Measurements from ENCODE around the gene MYO1H. TPM values are rescaled to one million over a fixed set of nuclear protein-coding genes. Genes with fewer than 3 reads are reported as not detected.

The MYO1H gene
- total RNA-seq, 4 donors from 2014 or later, result not detected

DNA sequence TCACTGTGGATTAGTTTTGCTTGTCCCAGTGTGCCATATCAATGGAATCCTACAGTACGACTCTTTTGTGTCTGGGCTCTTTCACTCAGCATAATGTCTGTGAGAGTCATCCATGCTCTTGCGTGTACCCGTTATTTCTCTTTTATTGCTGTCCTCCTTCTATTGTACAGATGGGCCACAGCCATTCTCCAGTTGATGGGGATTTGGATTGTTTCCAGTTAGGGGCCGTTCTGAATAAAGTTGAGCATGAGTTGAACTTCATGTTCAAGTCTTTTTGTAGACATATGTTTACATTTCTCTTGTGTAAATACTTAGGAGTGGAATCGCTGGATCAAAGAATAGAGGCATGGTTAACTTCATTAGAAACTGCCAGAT is 38.3 kb downstream of the MYO1H start:
- TF ChIP-seq POLR2AphosphoS5 (IDR thresholded peaks at IDR 0.05) (no peak), EP300 (IDR thresholded peaks at IDR 0.05; ENCODE audit: low read depth) (no peak), POLR2A (IDR thresholded peaks at IDR 0.05) (no peak)
- TF ChIP-seq, protein P1, sequence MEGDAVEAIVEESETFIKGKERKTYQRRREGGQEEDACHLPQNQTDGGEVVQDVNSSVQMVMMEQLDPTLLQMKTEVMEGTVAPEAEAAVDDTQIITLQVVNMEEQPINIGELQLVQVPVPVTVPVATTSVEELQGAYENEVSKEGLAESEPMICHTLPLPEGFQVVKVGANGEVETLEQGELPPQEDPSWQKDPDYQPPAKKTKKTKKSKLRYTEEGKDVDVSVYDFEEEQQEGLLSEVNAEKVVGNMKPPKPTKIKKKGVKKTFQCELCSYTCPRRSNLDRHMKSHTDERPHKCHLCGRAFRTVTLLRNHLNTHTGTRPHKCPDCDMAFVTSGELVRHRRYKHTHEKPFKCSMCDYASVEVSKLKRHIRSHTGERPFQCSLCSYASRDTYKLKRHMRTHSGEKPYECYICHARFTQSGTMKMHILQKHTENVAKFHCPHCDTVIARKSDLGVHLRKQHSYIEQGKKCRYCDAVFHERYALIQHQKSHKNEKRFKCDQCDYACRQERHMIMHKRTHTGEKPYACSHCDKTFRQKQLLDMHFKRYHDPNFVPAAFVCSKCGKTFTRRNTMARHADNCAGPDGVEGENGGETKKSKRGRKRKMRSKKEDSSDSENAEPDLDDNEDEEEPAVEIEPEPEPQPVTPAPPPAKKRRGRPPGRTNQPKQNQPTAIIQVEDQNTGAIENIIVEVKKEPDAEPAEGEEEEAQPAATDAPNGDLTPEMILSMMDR (IDR thresholded peaks at IDR 0.05), result no peak
- 13 to 21% methylated on average over 4 to 5 of the region's 5 CpGs for WGBS, 2 donors (ENCODE audit: low coverage in 1 of 2)
- H3K27me3 ChIP-seq, result peaks cover 3% of the 10 kb centered on the region
- no peaks in the 10 kb centered on the region for H3K9me3 ChIP-seq
- H3K36me3 ChIP-seq, result no peaks in the 10 kb centered on the region
- H3K4me1 ChIP-seq, result peaks cover 0 to 16% (median 4%) of the 10 kb centered on the region in 4 donors
- in situ Hi-C loops (cut with MboI; ENCODE audit: low pct_ligation_motif_present in 1 of 4, low pct_unique_long_range_greater_than_20kb in 1 of 4, low sequenced_read_pairs in 3 of 4) (loop anchor here (5.0 to 25.0 kb wide), 4 partner anchors 119 to 281 kb away; partner anchors contain the start of gene ACACB (in 1 of the 4)), intact Hi-C loops (cut with DNase I; ENCODE audit: low total_unique reads) (loop anchor here (2.0 kb wide), 1 partner anchor 119 kb away; no protein-coding TSS in a partner anchor)
- no peak overlapping the region for H3K4me3 ChIP-seq
- peak overlapping the region in 3 of 4 donors; percentile 13 to 57 (median 20) for H3K27ac ChIP-seq
- DNase-seq, result no peak

DNA sequence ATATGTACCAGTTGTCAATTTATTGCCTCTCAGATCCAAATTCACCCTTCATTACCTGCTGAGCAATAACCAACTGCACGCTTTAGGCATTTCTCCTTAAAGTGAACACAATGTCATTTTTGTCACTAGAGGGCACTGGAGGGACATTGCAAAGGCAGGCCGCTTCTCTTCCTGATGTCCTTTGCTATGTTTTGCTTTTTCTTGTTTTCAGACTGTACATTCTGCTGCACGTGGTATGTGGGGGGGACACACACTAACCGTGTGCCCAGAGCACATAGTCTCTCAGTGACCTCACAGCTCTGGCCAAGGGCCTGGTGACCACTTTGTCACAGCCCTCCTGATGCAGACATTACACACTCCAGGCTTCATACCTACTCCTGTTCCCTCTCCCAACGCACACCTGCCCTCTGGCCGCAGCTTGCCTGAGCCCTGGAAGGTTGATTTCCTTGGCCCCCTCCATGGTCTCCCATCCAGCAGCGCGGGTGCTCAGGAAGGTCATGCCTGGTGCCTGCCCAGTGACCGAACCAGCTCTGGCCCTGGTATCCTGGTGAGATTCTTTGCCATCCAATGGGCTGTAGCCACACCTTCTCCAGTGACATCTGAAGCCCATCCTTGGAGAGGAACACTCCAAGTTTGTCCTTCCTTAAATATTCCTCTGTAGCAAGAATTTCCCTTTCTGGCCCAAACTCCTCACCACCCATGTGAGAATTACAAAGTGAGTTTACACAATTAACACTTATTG is 39.9 kb downstream of the MYO1H start:
- Histone ChIP-seq H3K4me3 (no peak overlapping the region), H3K27ac (no peak overlapping the region), H3K4me1 (peaks cover 0 to 16% (median 4%) of the 10 kb centered on the region in 4 donors), H3K36me3 (no peaks in the 10 kb centered on the region), H3K9me3 (no peaks in the 10 kb centered on the region), H3K27me3 (no peaks in the 10 kb centered on the region)
- intact Hi-C loops (cut with DNase I; ENCODE audit: low total_unique reads), result loop anchor here (2.0 kb wide), 1 partner anchor 121 kb away; no protein-coding TSS in a partner anchor
- no peak for DNase-seq
- in situ Hi-C loops (cut with MboI; ENCODE audit: low pct_ligation_motif_present in 1 of 4, low pct_unique_long_range_greater_than_20kb in 1 of 4, low sequenced_read_pairs in 3 of 4), result loop anchor here (5.0 to 25.0 kb wide), 4 partner anchors 120 to 283 kb away; partner anchors contain the start of gene ACACB (in 1 of the 4)
- 61 to 68% methylated on average over 3 to 9 of the region's 9 CpGs for WGBS, 2 donors (ENCODE audit: low coverage in 1 of 2)
- no peak for TF ChIP-seq POLR2AphosphoS5 (IDR thresholded peaks at IDR 0.05)
- TF ChIP-seq, protein P1 (IDR thresholded peaks at IDR 0.05), result peak in 4 of 5 experiments; percentile 25 to 46 (median 44)
- no peak for TF ChIP-seq EP300 (IDR thresholded peaks at IDR 0.05; ENCODE audit: low read depth)
- TF ChIP-seq POLR2A (IDR thresholded peaks at IDR 0.05), result no peak

DNA sequence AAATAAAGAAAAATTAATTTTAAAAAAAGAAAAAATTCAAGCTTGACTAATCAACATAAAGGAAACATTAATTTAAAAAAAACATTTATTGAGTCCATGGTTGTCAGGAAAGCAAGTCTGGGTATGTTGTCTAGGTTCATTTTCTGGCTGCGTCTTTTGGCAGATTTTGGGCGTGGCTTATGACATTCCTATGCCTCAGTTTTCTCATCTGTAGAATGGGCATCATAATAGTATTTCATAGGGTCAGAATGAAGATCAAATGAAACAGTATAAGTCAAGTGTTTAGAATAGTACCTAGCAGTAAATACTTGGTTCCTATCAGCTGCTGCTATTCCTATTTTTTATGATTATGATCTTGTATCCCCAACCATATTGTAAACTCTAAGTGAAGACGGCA is 40.5 kb downstream of the MYO1H start:
- H3K36me3 ChIP-seq, result no peaks in the 10 kb centered on the region
- intact Hi-C loops (cut with DNase I; ENCODE audit: low total_unique reads), result no loop called here
- H3K4me3 ChIP-seq, result no peak overlapping the region
- no peak overlapping the region for H3K27ac ChIP-seq
- in situ Hi-C loops (cut with MboI; ENCODE audit: low pct_ligation_motif_present in 1 of 4, low pct_unique_long_range_greater_than_20kb in 1 of 4, low sequenced_read_pairs in 3 of 4), result loop anchor here (5.0 to 25.0 kb wide), 4 partner anchors 121 to 283 kb away; partner anchors contain the start of gene ACACB (in 1 of the 4)
- H3K27me3 ChIP-seq, result no peaks in the 10 kb centered on the region
- WGBS, 2 donors (ENCODE audit: low coverage in 1 of 2), result 85 to 88% methylated on average over 3 of the region's 3 CpGs
- H3K4me1 ChIP-seq, result peaks cover 0 to 16% (median 4%) of the 10 kb centered on the region in 4 donors
- no peak for DNase-seq
- H3K9me3 ChIP-seq, result no peaks in the 10 kb centered on the region
- TF ChIP-seq POLR2AphosphoS5 (IDR thresholded peaks at IDR 0.05), result no peak
- TF ChIP-seq POLR2A (IDR thresholded peaks at IDR 0.05), result no peak
- TF ChIP-seq EP300 (IDR thresholded peaks at IDR 0.05; ENCODE audit: low read depth), result no peak
- TF ChIP-seq, protein P1 (IDR thresholded peaks at IDR 0.05), result no peak

DNA sequence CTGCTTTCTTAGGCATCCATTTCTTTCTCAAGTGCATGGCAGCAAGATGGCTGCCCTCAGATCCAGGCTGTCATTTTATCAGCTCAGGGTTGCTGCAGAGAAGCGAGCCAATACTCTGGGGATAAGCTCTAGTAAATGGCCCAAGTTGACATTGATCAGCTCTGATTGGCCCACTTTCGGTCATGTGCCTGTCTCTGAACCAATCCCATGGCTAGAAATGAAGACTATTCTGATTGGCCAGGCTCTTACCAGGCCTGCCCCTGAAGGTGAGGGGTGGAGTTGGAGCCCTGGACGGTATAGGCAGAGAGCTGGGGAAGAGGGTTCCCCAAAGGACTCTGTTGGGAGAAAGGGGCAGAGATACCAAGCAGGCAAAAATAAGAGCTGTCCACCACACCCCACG is 41.4 kb downstream of the MYO1H start:
- in situ Hi-C loops (cut with MboI; ENCODE audit: low pct_ligation_motif_present in 1 of 4, low pct_unique_long_range_greater_than_20kb in 1 of 4, low sequenced_read_pairs in 3 of 4), result loop anchor here (5.0 to 25.0 kb wide), 4 partner anchors 122 to 284 kb away; partner anchors contain the start of gene ACACB (in 1 of the 4)

More for the DNA sequence above, 41.4 kb downstream of the MYO1H start:
- intact Hi-C loops (cut with DNase I; ENCODE audit: low total_unique reads), result no loop called here
- no peaks in the 10 kb centered on the region for H3K27me3 ChIP-seq
- no peak for DNase-seq
- no peaks in the 10 kb centered on the region for H3K36me3 ChIP-seq
- WGBS, 2 donors (ENCODE audit: low coverage in 1 of 2), result 77 to 88% methylated on average over 4 of the region's 4 CpGs
- no peaks in the 10 kb centered on the region for H3K9me3 ChIP-seq
- TF ChIP-seq, protein P1 (IDR thresholded peaks at IDR 0.05), result no peak
- no peak for TF ChIP-seq EP300 (IDR thresholded peaks at IDR 0.05; ENCODE audit: low read depth)
- no peak for TF ChIP-seq POLR2A (IDR thresholded peaks at IDR 0.05)
- no peak for TF ChIP-seq POLR2AphosphoS5 (IDR thresholded peaks at IDR 0.05)
- no peak overlapping the region for H3K4me3 ChIP-seq
- H3K27ac ChIP-seq, result no peak overlapping the region
- H3K4me1 ChIP-seq, result peaks cover 0 to 16% (median 4%) of the 10 kb centered on the region in 4 donors
